GM04504 (cell line): Measurements from ENCODE around the gene LRRC49.
A peak's percentile ranks its signal among the peaks of the same experiment; 100 is the strongest.
"Not testable (repeated sequence)": the region's sequence is repeated elsewhere in the genome, so short reads cannot be mapped to it uniquely, and the experiment has no call there.

ENCODE experiments used
- DNase-seq: peaks from one replicate; pipeline ENCODE4 v3.0.0-alpha.2; 2012; ENCODE audit warnings: low read depth

LRRC49 gene, protein sequence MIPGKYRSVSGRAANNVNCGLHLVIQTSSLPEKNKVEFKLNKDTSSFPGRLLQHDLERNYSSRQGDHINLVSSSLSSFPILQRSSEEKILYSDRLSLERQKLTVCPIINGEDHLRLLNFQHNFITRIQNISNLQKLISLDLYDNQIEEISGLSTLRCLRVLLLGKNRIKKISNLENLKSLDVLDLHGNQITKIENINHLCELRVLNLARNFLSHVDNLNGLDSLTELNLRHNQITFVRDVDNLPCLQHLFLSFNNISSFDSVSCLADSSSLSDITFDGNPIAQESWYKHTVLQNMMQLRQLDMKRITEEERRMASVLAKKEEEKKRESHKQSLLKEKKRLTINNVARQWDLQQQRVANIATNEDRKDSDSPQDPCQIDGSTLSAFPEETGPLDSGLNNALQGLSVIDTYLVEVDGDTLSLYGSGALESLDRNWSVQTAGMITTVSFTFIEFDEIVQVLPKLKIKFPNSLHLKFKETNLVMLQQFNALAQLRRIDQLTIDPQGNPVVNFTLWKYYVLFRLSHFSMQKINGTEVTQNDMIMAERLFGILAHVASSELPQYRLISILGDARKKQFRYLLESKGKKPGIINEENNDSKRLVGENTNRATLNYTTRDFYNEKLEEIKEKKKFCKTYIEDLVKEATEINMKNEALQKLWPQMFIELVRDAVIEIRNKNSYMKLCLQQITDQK

GRCh38 chr15:70892002-70892911 lies at the start of gene LRRC49, which contains the start of gene THAP10:
TSS of gene LRRC49 (plus strand) at chr15:70892826. CDS start at chr15:70892895, 69 bp downstream.
TSS of gene THAP10 (minus strand) at chr15:70892433. CDS start at chr15:70892272, 161 bp downstream.
- DNase-seq = peak; percentile 96

DNA sequence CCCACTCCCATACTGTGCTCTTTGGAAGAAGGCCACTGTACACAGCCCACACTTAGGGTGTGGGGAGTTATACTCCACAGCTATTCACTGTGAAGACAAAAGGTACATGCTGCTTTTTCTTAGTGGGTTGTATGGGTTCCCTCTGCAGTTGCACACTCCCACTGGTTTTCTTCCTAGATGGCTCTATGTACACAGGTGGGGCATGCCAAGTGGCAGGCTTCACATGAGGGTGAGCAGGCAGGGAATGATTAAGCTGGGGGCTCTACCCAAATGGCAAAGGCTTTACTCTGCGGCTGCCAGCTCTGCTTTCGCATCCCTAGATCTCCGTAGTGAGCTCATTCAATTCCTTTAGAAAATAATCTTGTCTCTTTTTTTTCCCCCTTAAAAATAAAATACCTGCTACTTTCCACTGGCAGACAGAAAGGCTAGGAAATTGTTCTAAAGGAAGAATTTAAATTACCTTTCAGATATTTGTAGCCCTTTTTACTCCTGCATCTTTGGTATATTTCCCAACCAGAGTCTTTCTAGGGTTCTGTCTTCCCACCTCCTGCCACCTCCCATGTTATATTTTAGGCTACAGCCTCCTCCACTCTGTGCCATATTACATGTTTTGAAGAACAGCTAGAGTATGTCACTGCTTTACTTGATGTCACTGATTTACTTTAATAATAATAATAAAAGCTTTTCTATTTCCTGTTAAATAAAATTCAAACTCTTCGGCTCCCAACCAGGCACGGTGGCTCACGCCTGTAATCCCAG lies 46.8 kb upstream of the LRRC49 start:
- no peak for DNase-seq

DNA sequence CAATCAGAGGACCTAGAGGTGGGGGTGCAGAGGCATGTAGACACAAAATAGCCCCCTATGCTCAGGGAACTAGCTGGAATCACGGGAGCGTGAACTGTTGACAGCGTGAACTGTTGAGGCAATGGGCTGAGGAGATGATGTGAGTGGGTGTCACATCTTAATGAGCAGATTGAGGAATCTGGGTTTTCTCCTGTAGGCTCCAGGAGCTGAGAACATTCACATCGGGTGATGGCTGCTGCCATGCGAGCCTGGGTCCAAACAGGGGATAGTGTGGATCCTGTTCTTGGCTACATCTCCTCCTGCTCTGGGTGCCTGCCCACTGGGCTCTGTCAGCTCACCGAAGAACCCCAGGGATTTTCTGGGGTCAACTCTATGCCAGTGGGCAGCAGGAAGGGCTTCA lies 40.7 kb upstream of the LRRC49 start:
- no peak for DNase-seq

DNA sequence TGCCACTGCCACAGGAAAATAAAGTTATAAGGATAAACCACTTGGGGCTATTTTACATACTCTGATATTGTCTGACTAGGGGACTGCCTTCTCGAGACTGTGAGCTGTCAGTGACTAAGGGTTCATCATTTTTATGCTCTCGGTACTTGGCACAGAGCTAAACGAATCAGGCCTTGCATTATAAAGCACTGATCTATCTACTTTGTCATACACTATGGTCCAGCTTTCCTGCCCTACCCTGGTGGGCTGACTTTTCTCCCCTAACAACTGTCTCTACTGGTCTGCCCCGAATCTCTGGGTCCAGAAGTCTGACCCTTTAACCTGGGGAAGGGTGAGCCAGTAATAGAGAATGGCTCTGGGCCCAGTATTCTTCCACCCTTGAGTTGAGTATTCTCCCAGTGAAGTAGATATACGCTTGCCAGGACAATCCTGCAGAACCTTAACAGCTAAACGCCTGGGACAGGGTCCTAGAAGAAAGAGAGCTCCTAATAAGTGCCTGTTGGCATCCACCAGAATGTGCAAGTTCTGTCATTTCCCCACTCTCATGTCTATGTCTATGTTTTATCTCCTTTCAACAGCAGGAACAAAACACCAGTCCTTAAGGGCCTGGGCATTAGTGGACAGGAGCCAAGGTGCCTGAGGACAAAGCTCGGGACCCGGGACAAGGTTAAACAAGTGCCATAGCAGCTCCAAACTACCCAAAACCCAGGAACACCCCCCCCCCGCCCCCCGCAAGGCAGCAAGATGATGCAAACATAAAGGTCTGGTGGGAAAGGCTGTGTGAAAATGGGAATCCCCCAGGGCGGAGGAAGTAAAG lies 39.9 kb upstream of the LRRC49 start:
- DNase-seq = no peak

- DNase-seq = no peak
Measured at GRCh38 chr15:70853318-70853972, 39.2 kb upstream of the LRRC49 start.

- DNase-seq = no peak
Measured at GRCh38 chr15:70853973-70854665, 38.5 kb upstream of the LRRC49 start, which contains the start of gene LARP6. TSS of gene LARP6 (minus strand) at chr15:70854157. CDS start at chr15:70854088, 69 bp downstream.

DNA sequence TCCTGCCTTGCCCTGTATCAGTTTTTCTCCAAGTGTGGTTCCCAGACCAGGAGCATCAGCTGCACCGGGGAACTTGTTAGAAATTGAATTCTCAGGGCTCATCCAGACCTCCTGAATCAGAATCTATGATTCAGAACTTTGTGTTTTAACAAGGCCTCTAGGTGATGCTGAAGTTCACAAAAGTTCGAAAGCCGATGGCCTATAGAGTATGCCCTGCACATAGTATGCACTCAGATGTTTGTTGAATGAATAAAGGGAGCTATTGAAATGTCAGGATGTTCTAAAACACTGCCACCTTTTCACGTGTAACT lies 38.0 kb upstream of the LRRC49 start:
- no peak for DNase-seq

GRCh38 chr15:70855764-70856163 lies 36.9 kb upstream of the LRRC49 start:
- no peak for DNase-seq

GRCh38 chr15:70856177-70856883 lies 36.3 kb upstream of the LRRC49 start:
- no peak for DNase-seq

- DNase-seq = peak; percentile 99
Measured at GRCh38 chr15:70856884-70857561, 35.6 kb upstream of the LRRC49 start.

DNA sequence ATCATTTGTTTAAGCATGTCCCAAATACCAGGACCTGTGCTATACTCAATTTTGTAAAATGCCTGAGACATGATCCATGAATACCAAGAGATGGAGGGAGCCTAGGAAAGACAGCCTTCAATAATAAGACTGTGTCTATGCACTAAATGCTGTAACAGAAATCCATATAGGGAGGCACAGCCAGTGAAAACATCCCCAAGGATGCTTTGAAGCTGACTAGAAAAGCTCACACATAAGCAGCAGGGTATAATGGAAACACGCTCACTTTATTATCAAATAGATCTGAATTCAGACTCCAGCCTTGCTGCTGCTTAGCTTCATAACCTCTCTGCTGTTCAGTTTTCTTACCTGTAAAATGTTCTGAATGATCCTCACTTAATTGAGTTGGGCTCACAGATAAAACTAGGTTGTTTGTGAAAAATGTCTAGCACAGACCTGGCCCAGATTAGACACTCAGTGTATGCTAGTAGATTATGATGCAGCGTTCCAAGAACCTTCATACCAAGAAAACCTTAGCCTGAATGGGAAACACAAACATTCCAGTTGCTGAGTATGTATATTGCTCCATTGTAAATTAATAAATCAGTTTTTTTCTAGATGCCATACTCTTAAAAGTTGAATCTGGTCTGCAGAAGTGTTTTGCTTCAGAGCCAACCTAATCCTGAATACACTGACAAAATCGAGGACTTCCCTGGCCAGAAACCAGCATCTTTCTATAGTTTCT lies 34.9 kb upstream of the LRRC49 start:
- no peak for DNase-seq

DNA sequence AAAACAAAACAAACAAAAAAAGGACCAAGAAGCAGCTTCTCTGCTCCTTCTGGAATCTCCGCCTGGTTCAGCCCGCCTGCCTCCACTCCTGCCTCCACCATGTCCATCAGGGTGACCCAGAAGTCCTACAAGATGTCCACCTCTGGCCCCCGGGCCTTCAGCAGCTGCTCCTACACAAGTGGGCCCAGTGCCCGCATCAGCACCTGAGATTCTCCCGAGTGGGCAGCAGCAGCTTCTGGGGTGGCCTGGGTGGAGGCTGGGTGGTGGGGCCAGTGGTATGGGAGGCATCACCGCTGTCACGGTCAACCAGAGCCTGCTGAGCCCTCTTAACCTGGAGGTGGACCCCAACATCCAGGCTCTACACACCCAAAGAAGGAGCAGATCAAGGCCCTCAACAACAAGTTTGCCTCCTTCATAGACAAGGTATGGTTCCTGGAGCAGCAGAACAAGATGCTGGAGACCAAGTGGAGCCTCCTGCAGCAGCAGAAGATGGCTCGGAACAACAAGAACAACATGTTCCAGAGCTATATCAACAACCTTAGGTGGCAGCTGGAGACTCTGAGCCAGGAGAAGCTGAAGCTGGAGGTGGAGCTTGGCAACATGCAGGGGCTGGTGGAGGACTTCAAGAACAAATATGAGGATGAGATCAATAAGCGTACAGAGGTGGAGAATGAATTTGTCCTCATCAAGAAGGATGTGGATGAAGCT lies 33.9 kb upstream of the LRRC49 start:
- not testable (repeated sequence) for DNase-seq

DNA sequence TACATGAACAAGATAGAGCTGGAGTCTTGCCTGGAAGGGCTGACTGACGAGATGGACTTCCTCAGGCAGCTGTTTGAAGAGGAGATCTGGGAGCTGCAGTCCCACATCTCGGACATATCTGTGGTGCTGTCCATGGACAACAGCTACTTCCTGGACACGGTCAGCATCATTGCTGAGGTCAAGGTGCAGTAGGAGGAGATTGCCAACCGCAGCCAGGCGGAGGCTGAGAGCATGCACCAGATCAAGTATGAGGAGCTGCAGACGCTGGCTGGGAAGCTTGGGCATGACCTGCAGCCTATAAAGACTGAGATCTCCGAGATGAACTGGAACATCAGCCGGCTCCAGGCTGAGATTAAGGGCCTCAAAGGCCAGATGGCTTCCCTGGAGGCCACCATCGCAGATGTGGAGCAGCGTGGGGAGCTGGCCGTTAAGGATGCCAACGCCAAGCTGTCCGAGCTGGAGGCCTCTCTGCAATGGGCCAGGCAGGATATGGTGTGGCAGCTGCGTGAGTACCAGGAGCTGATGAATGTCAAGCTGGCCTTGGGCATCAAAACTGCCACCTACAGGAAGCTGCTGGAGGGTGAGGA lies 33.2 kb upstream of the LRRC49 start:
- no peak for DNase-seq

DNA sequence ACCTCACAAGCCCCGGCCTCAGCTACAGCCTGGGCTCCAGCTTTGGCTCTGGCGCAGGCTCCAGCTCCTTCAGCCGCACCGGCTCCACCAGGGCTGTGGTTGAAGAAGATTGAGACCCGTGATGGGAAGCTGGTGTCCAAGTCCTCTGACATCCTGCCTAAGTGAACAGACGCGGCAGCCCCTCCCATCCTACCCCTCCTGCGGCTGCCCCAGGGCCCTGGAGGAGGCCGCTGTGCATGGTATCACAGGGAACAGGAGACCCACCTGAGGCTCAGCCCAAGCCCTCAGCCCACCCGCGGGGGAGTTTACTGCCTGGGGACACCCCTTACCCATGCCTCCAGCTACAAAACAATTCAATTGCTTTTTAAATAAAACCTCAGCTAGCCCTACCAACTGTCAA lies 32.6 kb upstream of the LRRC49 start:
- no peak for DNase-seq

DNA sequence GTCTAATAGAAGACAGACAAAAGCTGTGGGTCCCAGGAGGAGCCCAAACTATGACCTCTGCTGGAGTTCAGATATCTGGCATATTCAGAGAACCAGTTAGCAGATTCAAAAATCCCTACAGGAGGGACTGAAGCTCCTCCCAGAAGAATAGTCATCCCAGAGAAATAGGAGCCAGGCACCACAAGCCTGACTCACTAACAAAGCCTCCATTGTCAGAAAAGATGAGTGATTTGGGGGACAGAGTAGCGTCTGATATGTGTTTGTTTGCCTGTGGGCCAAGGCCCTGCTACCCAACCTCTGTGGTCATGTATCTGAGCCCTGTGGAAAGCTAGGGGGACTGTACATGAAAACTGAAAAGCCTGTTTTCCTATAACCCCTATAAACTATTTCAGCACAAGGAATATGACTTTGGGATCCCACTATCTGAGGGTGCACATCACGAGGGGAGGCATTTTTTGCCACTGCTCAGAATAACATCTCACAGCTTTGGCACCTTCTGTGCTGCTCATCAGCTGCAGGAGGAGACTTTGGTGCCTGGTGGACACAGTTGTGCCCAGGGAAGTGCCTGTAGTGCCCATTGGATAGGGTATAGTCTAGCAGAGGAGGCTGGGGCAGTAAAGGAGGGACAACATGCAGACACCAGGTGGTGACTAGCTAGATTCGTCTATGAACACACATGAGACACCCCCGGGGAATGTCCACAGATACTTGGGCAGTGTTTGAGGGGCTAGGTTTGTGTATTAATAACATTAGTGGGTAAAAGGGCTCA lies 29.0 kb upstream of the LRRC49 start:
- DNase-seq = no peak
